NCI-H1694 (cell line): ENCODE data around the gene SCAMP5.

Experiments used
- DNase-seq: peaks from one replicate; lab custom pipeline; 2025; lab: John Stamatoyannopoulos, UW

The SCAMP5 gene

DNA sequence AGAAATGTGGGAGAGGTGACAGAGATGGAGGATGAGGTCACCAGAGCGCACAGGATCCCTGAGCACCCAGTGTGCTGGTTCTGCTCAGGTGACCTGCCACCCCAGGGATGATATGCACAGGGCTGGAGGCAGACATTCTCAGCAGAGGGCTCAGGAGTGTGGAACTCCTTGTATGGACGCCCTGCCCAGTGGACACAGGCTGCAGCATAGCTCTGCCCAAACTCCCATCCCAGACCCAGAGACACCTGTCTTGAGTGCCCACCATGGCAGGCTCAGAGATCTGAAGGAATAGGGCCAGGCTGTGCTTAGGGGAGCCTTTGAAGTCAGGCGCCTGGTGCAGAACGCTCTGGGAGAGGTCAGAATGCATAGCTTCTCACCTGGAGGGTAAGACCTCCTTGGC is 75.3 kb downstream of the SCAMP5 start:
- no peak for DNase-seq
